NCI-H128 (cell line): ENCODE data around the gene VARS2.
"Not testable (repeated sequence)": the region's sequence is repeated elsewhere in the genome, so short reads cannot be mapped to it uniquely, and the experiment has no call there.

Experiments used
- DNase-seq: peaks from one replicate; lab custom pipeline; 2025; ENCODE audit not compliant: unreplicated experiment; lab: John Stamatoyannopoulos, UW

The VARS2 gene

DNA sequence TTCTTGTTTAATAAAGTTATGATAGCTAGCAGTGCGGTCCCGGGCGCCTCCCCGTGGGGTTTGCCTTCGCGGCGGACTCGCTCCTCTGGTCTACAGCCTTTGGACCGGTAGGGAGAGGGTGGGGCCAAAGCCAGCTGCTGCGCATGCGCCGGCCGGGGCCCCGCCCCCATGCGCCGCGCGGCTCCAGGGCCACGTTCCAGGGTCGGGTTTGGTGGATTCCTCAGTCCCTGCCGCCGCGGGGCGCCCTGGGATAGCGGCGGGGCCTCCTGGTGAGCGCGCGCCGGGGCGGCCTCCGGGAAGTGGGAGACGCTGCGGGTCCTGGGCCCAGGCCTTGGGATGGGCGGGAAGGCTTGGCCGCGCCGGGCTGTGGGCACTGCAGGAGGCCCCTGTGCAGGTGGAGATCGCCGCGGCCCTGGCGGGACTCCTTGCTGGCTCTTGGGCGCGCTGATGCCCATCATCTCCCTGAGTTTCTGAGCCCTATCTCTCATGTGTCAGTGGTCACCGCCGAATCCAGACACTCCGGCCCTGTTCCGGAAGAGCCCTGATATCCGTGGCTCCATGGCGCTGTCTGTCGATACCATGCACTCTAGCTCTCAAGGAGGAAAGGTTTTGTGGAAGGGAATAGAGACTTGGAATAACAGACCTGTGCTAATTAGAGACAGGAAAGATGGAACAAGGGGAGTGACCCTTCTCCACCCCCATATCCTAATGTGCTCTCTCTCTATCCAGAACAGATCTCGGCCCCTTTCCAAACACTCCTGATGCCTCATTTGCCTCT is at the start of gene VARS2:
VARS2 (plus strand) TSS at position 163 of the 778 bp plus-strand sequence; CDS start at position 762, 599 bp downstream.
- DNase-seq = peak; percentile 44

DNA sequence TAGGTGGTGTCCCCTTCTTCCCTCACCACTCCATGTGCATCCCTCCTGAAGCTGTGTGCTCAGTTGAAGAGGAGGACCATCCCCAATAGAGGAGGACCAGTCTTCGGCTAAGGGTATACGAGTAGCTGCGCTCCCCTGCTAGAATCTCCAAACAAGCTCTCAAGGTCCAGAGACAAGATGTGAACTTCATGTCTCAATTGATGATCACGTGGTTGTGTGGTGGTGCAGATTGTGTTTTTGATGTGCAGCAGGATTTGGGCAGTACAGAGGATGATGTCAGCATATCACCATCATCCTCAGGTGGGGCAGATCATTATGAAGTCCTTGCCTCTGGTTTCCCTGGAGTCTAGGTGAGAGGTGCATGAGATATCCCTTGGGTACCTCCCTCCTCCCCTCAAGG is 49.7 kb upstream of the VARS2 start:
- no peak for DNase-seq

DNA sequence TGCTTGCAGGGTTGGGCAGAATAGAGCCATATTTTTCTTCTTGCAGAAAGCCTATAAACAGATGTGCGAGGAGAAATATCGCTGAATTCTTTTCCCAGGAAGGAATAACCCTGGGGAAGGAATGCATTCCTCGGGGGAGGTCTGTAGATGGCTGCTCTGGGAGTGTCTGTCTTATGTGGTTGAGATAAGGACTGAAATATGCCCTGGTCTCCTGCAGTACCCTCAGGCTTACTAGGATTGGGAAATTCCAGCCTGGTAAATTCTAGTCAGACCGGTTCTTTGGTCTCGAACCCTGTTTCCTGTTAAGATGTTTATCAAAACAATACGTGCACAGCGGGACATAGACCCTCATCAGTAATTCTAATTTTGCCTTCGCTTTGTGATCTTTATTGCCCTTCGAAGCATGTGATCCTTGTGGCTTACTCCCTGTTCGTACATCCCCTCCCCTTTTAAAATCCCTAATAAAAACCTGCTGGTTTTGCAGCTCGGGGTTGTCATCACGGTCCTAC is 44.7 kb upstream of the VARS2 start:
- DNase-seq = not testable (repeated sequence)

DNA sequence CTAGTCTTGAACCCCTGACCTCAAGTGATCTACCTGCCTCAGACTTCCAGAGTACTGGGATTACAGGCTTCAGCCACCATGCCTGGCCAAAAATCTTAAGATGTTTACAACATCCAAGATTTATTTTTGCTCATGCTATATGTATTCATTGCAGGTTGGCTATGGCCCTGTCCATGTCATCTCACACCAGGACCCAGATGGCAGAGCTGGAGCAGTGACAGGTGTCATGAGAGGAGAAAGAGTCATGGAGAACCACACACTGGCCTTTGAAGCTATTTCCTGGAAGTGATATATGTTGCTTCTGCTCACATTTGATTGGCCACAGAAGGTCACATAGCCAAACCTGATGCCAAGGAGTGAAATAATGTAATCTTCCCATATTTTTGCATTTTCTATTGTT is 43.5 kb upstream of the VARS2 start:
- no peak for DNase-seq

DNA sequence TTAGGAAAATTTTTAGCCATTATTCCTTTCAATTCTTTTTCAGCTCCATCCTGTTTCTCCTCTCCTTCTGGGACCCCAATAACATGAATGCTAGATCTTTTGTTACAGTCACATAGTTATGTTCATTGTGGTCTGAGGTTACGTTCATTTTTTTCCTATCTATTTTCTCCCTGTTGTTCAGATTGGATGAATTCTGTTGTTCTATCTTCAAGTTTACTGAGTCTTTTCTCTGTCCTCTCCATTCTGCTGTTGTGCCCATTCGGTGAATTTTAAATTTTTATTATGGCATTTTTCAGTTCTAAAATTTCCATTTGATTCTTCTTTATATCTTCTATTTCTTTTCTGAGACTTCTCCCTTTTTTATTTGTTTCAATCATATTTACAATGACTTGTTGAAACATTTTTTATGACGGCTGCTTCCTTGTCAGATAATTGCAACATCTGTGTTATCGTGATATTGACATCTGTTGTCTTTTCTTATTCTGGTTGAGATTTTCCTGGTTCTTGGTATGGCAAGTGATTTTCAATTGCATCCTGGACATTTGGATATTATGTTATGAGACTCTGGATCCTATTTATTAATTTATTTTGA is 42.4 kb upstream of the VARS2 start:
- no peak for DNase-seq

DNA sequence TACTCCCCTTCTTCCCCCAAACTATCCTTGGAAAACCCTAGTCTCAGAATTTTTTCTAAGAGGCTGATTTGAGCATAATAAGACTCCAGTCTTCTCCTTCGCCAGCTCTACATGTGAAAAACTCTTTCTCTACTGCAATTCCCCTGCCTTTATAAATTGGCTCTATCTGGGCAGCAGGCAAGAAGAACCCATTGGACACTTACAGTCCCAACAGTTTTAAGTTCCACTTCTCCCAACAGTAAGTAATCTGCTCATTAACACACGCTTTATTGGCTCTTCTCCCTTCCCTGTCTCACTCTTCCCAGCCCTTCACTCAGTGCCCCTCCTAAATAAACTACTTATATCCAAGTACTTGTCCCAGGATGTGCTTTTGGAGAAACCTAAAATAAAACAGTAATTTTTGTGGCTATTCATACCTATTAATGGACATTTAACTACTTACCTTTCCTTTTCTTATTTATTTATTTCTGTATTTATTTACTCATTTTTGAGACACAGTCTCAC is 40.8 kb upstream of the VARS2 start:
- DNase-seq = no peak

DNA sequence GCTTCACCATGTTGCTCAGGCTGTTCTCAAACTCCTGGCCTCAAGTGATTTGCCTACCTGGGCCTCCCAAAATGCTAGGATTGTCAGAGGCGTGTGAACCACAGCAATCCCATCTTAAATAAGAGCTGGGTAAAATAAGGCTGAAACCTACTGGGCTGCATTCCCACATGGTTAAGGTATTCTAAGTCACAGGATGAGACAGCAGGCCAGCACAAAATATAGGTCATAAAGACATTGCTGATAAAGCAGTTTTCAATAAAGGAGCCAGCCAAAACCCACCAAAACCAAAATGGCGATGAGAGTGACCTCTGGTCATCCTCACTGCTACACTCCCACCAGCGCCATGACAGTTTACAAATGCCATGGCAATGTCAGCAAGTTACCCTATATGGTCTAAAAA is 40.2 kb upstream of the VARS2 start:
- not testable (repeated sequence) for DNase-seq

DNA sequence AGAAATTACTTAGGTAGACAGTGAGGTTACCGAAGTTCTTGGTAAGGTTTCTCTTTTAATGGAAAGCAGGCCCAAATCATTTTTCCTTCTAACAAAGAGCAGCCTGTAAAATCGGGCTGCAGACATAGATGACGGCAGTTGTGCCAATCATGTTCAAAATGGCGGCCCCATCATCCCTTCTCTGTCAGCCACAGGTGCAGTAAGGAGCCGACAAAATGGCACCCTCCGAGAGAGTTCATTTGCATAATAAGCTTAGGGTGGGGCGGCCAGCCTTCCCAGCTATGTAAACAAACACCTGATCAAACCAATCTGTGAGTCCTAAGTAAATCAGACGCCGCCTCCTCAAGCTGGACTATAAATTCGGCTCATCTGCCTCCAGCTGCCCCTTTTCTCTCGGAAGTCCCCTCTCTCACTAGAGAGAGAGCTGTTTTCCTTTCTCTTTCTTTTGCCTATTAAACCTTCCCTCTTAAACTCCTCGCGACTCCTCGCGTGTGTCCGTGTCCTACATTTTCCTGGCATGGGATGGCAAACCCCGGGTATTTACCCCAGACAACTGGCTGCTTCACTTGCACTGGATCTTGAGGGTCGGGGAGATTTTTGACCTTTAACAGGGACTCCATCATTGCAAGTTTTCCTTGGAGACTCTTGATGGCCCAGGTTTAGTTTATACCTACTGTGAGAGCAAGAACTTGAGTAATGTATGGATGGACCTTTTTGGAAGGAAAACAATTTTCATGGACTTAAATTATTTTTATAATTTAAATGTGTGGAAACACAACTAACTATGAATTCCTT is 38.6 kb upstream of the VARS2 start:
- no peak for DNase-seq

DNA sequence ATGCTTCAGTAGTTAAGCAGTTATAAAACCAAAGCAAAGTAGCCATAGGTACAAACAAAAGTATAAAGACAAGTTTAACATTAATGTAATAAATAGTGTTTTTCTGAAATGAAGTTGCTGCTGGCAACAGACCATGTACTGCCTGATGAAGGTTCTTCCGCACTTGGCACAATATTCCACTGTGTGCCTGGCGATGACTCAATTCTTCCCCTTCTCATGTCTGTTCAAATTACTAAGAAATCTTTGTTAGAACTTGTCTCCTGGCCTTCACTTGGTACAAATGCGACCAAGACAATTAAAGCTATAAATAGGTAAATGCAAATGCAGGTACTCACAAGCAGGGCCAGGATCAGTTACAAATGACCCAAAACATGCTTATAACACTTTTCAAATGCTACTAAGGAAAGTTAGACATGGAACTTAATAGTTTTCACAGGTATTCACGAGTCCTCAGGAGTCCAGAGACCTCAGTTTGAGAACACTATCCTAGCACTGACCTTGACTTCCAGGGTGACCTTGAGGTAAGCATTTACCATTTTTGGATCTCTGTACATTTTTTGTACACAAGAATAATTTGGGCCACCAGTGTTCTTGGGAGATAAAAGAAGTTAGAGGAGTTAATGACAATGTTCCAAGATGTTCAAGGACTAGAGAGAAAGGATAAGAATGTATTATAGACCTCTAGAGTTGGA is 37.9 kb upstream of the VARS2 start:
- DNase-seq = no peak

DNA sequence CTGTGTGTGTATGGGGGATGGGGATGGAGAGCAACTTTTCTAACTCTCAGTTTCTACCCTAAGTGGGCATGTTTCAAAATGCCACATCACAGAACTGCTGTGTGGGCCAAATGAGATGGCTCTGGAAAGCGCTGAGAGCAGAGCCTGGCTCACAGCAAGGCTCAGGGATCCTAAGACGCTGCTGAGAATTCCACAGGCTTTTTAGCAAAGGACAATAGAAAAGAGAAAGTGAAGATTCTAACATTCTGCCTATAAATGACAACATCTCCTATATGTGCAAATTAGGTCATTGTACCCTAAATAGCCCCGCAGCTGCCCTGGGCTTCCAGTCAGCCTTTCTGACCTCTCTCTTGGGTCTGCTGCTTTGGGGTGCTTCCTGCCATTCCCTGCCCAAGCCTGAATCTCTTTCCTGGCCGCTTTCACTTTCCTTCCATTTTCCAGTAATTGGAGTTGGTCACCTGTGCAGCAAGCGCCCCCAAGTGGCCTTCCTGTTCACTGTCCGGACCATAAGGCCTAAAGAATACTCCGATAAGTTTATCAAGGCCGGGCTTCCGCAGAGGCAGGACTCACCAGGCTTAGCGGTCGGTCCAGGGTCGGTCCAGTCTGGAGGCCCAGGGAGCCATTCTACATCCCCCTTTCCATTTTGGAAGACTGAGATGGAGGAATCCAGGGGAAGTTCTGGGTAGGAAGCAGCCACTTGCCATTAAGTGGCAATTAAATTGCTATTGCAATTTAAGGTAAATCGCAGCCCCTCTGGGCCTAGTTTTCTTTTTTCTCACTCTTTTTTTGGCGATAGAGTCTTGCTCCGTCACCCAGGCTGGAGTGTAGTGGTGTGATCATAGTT is 36.4 kb upstream of the VARS2 start:
- peak; percentile 75 for DNase-seq

DNA sequence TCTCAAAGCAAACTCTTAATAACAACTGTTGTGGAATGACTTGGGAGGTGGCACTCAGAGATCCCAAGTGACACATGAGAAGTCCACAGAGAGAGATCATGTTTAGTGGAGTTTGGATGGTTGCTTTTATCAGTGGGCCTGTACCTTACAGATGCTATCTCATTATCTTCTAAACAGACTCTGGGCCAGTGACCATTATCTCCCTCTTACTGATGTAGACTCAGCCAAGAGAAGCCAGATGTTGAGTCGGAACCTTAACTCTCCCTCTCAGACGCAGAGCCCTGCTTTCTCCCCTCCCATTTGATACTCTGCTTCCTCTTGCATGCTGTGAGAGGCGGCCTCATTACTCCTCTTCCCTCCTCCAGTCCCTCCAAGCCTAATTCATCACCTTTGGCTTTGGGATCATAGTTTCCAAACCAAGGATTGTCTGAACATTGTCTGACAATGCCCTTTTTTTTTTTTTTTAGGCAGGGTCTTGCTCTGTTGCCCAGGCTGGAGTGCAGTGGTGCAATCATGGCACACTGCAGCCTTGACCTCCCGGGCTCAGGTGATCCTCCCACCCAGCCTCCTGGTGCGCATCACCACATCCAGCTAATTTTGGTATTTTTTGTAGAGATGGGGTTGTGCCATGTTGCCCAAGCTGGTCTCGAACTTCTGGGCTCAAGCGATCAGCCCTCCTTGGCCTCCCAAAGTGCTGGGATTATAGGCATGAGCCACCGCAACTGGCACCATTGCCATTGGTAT is 34.2 kb upstream of the VARS2 start:
- no peak for DNase-seq

DNA sequence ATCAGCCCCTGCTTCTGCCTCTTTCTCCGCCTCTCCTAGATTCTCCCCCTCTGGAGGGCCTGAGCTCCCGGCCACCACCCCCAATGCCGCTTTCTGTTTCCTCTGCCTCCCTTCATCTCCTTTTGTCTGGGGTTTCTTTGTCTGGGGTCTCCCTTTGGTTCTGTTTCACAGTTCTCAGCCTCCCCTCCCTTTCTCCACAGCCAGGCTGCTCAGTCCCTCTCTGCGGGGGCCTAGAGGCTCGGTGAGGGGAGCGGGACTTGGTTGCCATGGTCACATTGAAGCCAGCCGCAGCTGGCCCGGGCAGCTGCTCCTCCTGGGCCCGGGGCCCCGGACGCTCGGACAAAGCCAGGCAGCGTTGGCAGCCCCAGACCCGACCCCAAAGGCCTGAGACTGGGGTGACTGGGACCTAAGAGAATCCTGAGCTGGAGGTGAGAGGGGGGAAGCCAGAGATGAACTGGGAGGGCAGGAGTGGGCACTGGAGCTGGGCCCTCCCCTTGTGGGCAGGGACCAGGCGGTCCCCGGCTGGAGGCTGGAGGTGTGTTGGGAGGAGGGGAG is 33.3 kb upstream of the VARS2 start:
- DNase-seq = peak; percentile 10

DNA sequence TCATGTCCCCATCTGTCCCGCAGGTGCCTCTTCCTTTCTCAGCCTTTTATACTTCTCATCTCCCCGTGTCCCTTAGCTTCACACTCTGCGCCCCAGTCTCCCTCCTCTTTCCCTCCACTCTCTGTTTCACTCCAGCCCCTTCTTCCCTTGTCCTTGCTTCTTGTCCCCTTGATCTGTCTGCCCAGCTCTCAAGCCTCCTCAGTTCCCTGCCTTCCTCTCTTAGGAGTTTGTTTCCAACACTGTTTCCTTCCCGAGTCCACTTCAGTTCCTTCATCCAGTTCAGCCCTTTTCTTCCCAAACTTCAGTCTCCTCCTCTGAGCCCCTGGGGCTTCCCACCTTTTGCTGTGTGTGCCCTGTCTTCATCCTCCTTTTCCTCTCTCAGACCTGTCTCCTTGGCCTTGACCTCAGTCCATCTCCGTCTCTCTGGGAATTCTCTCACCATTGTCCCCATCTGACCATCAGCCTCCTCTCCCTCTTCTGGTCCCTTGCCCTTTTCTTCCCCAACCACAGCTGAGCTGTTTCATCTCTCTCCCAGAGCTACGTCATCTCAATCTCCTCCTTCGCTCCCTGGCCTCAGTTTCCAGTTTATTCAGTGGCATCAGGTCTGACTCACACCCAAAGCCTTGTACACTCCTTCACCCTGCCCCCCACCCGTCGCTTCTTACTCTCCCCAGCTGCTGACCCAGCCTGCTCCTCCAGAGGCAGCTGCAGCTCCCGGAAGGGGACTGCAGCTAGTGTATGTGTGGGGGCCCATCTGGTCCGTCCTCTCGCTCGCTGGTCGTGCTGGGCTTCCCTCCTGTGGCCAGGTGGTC is 32.4 kb upstream of the VARS2 start:
- DNase-seq = no peak

DNA sequence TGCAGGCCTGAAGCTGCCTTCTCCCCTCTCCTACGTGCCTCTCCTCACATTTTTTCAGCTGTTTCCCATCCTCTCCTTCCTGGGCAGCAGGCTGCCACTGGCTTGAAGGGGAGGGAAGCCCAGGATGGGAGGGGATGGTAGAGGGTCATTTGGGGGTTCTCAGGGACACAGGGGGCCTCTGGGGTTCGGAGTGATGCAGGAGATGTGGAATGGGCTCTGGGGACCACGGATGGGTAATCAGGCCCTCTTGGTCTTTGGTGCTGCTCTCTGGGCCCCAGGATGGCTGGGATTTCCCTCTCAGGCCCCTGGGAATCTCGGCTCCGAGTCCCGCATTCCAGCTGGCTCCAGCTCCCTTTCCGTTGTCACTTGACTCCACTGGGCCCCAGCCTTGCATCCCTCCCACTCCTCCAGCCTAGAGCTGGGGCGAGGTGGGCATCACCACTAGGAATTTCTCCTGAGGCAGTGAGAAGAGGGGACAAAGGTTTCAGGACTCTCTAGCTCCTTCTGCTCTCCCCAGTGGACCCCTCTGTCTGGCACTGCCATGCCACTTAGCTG is 31.8 kb upstream of the VARS2 start:
- DNase-seq = no peak

DNA sequence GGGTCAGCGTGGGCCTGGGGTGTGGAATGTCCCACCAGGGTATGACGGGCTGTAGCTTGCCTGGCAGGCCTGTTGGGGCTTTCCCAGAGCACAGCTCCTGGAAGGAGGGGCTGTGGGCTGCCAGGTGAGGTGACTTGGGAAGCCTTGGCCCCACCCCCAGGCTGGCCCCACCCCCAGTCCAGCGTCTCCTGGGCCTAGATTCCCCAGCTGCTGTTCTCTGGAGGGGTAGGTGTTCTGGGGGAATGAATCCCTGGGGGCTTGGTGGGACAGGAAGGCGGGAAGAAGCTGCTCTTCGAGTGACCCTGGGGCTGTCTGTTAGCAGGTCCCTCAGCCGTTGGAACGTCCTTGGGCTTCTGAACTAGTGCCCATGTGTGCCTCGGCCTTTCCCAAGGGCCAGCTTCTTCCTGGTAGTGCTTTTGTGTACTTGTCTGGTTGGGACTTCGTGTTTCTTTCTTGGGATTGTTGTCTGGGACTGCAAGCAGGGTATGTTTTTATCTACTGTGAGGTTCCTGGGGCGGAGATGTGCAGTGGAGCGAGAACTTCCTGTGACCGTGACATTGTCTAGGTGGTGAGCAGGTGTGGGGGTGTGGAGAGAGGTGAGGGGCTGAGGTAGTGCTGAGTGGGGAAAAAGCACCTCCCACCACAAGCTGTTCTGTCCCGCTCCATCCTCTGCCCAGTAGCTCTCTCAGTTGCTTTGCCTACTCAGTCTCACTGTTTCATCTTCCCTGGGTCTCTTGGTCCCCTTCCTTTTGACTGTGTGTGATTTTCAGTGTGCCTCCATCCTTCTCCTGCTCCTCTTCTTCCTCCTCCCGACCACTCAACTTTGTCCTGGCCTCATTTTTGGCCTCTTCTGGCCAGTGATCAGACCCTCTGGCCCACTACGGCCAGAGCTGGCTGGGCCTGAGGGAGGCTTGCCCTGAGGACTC is 31.0 kb upstream of the VARS2 start:
- DNase-seq = peak; percentile 2

DNA sequence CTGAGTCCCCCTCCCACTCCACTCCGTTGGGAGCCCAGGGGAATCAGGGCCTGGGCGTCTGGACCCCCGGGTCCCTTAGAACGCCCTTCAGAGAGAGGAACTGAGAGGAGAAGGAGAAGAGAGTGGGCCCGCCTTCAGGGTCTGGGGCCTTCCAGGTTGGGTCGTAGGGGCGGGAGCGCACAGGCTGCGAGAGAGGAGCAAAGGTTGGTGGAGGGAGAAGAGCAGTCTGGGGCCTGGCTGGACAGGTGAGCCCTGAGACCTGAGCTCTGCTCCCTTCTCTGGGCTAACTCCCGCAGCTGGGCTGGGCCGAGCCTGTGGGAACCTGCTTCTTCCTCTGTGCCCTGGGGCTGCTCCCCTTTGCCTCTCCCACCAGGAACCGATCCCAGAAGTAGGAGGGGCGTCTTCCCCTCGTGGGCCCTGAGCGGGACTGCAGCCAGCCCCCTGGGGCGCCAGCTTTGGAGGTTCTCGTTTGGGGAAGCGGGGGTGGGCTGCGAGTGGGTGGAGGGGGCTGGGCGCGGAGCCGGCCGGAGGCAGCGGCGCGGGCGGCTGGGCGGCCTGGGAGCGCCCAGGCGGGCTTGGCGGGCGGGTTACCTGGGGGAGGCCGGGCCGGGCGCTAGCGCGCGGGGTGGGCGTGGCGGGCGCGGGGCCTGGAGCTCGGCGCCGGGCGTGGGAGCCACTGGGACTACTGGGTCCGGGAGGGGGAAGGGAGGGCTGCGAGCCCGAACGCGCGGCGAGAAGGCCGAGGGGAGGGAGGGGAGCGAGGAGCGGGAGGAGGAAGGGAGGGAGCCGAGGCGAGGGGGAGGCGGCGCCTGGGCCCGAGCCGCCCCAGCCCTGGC is 30.1 kb upstream of the VARS2 start, which contains the start of gene DDR1:
DDR1 (plus strand) TSS at position 835 of the 836 bp plus-strand sequence. CDS start 4,211 bp downstream, outside the sequence.
- DNase-seq = peak; percentile 15
